ENCODE results near the gene LIPC. TPM values are rescaled to one million over a fixed set of nuclear protein-coding genes. Genes with fewer than 3 reads are reported as not detected.

LIPC gene
- total and polyA plus RNA-seq, 8 donors, result 0.11 to 1.0 (median 0.60) TPM

- no peak overlapping the region for H3K27ac ChIP-seq
- no peaks in the 10 kb centered on the region for H3K27me3 ChIP-seq
- no peak for TF ChIP-seq CTCF (IDR thresholded peaks at IDR 0.05)
Observed at GRCh38 chr15:58572521-58572920, 140.7 kb downstream of the LIPC start.

GRCh38 chr15:58573270-58573669 is 141.5 kb downstream of the LIPC start:
- Histone ChIP-seq H3K36me3 (no peaks in the 10 kb centered on the region), H3K27ac (no peak overlapping the region), H3K4me1 (no peaks in the 10 kb centered on the region), H3K9me3 (peaks cover 0 to 4% of the 10 kb centered on the region in 2 donors), H3K27me3 (no peaks in the 10 kb centered on the region), H3K4me3 (no peak overlapping the region)
- no peak for DNase-seq
- ATAC-seq, result no peak
- TF ChIP-seq CTCF (IDR thresholded peaks at IDR 0.05), result no peak
- intact Hi-C loops (cut with DNase I), result no loop called here

More at GRCh38 chr15:58572521-58572920, 140.7 kb downstream of the LIPC start:
- no peaks in the 10 kb centered on the region for H3K4me1 ChIP-seq
- intact Hi-C loops (cut with DNase I), result no loop called here
- DNase-seq (no peak), ATAC-seq (no peak)
- H3K4me3 ChIP-seq, result no peak overlapping the region
- H3K36me3 ChIP-seq, result no peaks in the 10 kb centered on the region
- peaks cover 0 to 4% of the 10 kb centered on the region in 2 donors for H3K9me3 ChIP-seq

GRCh38 chr15:58574631-58575030 is 142.8 kb downstream of the LIPC start:
- Histone ChIP-seq H3K4me3 (no peak overlapping the region), H3K27ac (no peak overlapping the region), H3K9me3 (no peaks in the 10 kb centered on the region), H3K27me3 (no peaks in the 10 kb centered on the region), H3K4me1 (no peaks in the 10 kb centered on the region), H3K36me3 (no peaks in the 10 kb centered on the region)
- ATAC-seq (no peak), DNase-seq (no peak)
- intact Hi-C loops (cut with DNase I), result no loop called here
- no peak for TF ChIP-seq CTCF (IDR thresholded peaks at IDR 0.05)

- no peaks in the 10 kb centered on the region for H3K9me3 ChIP-seq
- ATAC-seq (no peak), DNase-seq (no peak)
- no peaks in the 10 kb centered on the region for H3K27me3 ChIP-seq
- intact Hi-C loops (cut with DNase I), result no loop called here
- no peak overlapping the region for H3K4me3 ChIP-seq
- H3K27ac ChIP-seq, result no peak overlapping the region
- H3K4me1 ChIP-seq, result no peaks in the 10 kb centered on the region
- no peak for TF ChIP-seq CTCF (IDR thresholded peaks at IDR 0.05)
- H3K36me3 ChIP-seq, result no peaks in the 10 kb centered on the region
Observed at GRCh38 chr15:58575045-58575786, 143.4 kb downstream of the LIPC start.

GRCh38 chr15:58576657-58577056 is 144.9 kb downstream of the LIPC start:
- intact Hi-C loops (cut with DNase I), result no loop called here
- Histone ChIP-seq H3K27me3 (no peaks in the 10 kb centered on the region), H3K9me3 (no peaks in the 10 kb centered on the region), H3K4me1 (no peaks in the 10 kb centered on the region), H3K27ac (no peak overlapping the region), H3K4me3 (no peak overlapping the region), H3K36me3 (no peaks in the 10 kb centered on the region)
- DNase-seq (no peak), ATAC-seq (no peak)
- no peak for TF ChIP-seq CTCF (IDR thresholded peaks at IDR 0.05)

Data from left lung (tissue), 10 donors.